ENCODE data around the gene TMEM120A. TPM values are rescaled to one million over a fixed set of nuclear protein-coding genes. Genes with fewer than 3 reads are reported as not detected.

Gene TMEM120A
- total RNA-seq, 2 donors from 2014 or later, result 23.7 to 43.3 TPM

DNA sequence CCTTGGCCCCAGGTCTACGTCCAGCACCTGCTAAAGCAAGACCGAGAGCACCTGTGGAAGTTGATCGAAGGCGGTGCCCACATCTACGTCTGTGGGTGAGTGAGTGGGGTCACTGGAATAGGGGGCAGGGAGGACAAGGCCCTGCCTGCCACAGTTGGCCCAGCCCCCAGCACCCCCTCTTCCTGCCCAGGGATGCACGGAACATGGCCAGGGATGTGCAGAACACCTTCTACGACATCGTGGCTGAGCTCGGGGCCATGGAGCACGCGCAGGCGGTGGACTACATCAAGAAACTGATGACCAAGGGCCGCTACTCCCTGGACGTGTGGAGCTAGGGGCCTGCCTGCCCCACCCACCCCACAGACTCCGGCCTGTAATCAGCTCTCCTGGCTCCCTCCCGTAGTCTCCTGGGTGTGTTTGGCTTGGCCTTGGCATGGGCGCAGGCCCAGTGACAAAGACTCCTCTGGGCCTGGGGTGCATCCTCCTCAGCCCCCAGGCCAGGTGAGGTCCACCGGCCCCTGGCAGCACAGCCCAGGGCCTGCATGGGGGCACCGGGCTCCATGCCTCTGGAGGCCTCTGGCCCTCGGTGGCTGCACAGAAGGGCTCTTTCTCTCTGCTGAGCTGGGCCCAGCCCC is 8.1 kb downstream of the TMEM120A start:
- ATAC-seq (no peak), DNase-seq (ENCODE audit: low spot score in 2 of 2) (no peak)
- Mint-ChIP-seq H3K9me3 (no peaks in the 10 kb centered on the region), H3K27ac (peak overlapping the region in 1 of 2 donors; percentile 68), H3K36me3 (no peaks in the 10 kb centered on the region)

DNA sequence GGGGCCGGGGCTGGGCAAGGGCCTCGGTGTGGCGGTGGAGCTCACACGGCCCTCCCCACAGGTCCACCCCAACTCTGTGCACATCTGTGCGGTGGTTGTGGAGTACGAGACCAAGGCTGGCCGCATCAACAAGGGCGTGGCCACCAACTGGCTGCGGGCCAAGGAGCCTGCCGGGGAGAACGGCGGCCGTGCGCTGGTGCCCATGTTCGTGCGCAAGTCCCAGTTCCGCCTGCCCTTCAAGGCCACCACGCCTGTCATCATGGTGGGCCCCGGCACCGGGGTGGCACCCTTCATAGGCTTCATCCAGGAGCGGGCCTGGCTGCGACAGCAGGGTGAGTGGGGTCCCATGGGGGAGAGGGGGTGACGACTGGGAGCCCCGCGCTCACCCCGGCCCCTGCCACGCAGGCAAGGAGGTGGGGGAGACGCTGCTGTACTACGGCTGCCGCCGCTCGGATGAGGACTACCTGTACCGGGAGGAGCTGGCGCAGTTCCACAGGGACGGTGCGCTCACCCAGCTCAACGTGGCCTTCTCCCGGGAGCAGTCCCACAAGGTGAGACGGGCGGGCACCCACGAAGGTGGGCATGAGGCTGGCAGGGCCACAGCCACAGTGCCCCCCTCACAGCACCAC is 8.8 kb downstream of the TMEM120A start:
- ATAC-seq, result no peak
- H3K27ac Mint-ChIP-seq, result no peak overlapping the region

DNA sequence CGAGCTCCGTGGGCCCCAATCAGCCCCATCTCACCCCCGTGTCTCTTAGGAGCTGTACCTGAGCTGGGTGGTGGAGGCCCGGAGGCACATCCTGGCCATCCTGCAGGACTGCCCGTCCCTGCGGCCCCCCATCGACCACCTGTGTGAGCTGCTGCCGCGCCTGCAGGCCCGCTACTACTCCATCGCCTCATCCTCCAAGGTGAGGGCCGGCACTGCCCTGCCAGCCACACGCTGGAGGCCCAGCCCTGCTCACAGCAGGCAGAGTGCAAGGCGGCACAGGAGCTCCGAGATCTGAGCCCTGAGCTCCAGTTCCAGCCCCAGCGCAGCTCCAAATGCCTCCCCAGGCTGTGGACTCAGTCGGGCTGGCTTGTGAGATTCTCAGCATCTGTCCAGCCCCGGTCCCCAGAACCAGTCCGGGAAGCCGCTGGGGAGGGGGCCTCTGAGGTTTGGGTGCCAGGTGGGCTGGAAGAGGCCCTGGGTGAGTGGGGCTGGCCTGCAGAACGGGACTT is 9.3 kb downstream of the TMEM120A start:
- DNase-seq (ENCODE audit: low spot score in 2 of 2), result no peak
- no peaks in the 10 kb centered on the region for H3K9me3 Mint-ChIP-seq
- ATAC-seq, result no peak
- H3K27ac Mint-ChIP-seq, result no peak overlapping the region
- no peaks in the 10 kb centered on the region for H3K36me3 Mint-ChIP-seq

More for the DNA sequence above, 8.8 kb downstream of the TMEM120A start:
- no peaks in the 10 kb centered on the region for H3K36me3 Mint-ChIP-seq
- no peaks in the 10 kb centered on the region for H3K9me3 Mint-ChIP-seq
- DNase-seq (ENCODE audit: low spot score in 2 of 2), result no peak

DNA sequence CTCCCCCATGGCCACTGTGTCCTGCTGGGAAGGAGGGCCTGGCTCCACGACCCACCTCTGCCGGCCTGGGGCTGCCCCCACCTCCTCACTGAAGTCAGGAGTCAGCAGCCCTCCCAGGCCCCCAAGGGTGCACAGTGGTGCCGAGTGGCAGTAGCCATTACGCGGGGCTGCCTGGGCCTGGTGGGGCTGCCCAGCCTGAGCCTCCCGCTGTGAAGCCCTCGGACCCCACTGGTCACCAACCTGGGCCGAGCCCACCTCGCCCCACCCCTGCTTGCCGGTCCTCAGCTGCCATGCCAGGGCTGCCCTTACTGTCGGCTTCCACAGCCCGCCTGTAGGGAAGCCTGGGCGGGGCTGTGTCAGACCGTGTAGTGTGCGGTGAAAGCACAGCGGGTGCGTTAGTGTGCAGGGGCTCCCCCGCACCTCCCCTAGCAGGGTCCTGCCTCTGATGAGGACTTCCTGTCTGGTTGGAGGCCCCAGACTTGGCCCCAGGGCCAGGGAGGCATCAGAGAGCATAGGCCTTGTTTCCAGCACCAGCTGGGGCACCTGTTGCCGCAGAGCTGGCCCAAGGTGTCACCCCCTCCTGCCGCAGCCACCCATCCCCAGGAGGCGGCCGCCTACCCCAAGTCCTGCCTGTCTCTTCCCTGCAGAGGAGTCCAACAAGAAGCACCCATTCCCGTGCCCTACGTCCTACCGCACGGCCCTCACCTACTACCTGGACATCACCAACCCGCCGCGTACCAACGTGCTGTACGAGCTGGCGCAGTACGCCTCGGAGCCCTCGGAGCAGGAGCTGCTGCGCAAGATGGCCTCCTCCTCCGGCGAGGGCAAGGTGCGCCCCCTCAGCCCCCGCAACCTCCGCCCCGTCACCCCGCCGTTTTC is 10.0 kb downstream of the TMEM120A start:
- ATAC-seq, result no peak
- no peak for DNase-seq (ENCODE audit: low spot score in 2 of 2)
- H3K27ac Mint-ChIP-seq, result no peak overlapping the region
- H3K9me3 Mint-ChIP-seq, result no peaks in the 10 kb centered on the region
- no peaks in the 10 kb centered on the region for H3K36me3 Mint-ChIP-seq

GRCh38 chr7:75983471-75984129 is 10.8 kb downstream of the TMEM120A start:
- DNase-seq (ENCODE audit: low spot score in 2 of 2), result no peak
- H3K9me3 Mint-ChIP-seq, result no peaks in the 10 kb centered on the region

GRCh38 chr7:75982306-75983064 is 11.9 kb downstream of the TMEM120A start:
- H3K9me3 Mint-ChIP-seq, result no peaks in the 10 kb centered on the region
- no peak overlapping the region for H3K27ac Mint-ChIP-seq
- ATAC-seq, result peak in 1 of 2 donors; percentile 8
- DNase-seq (ENCODE audit: low spot score in 2 of 2), result no peak
- H3K36me3 Mint-ChIP-seq, result no peaks in the 10 kb centered on the region

More at GRCh38 chr7:75983471-75984129, 10.8 kb downstream of the TMEM120A start:
- ATAC-seq, result no peak
- Mint-ChIP-seq H3K27ac (no peak overlapping the region), H3K36me3 (no peaks in the 10 kb centered on the region)

- ATAC-seq, result no peak
- H3K9me3 Mint-ChIP-seq, result no peaks in the 10 kb centered on the region
- H3K27ac Mint-ChIP-seq, result peak overlapping the region in 1 of 2 donors; percentile 77
- no peaks in the 10 kb centered on the region for H3K36me3 Mint-ChIP-seq
- DNase-seq (ENCODE audit: low spot score in 2 of 2), result no peak
These were observed 12.7 kb downstream of the TMEM120A start for GRCh38 chr7:75981453-75982305.

DNA sequence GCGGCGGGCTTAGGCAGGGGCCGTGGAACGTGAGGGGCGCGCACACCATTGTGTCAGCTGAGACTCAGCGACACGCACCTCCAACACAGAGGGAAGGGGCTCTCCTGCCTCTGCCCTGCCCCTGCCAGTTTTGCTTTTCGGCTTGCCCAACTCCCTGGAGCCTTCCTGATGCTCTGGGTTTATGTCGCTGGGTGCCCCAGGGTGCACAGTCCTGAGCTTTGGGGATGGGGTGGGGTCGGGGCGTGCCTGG is 13.3 kb downstream of the TMEM120A start:
- no peak for ATAC-seq
- H3K36me3 Mint-ChIP-seq, result no peaks in the 10 kb centered on the region
- H3K9me3 Mint-ChIP-seq, result no peaks in the 10 kb centered on the region
- no peak for DNase-seq (ENCODE audit: low spot score in 2 of 2)
- no peak overlapping the region for H3K27ac Mint-ChIP-seq

DNA sequence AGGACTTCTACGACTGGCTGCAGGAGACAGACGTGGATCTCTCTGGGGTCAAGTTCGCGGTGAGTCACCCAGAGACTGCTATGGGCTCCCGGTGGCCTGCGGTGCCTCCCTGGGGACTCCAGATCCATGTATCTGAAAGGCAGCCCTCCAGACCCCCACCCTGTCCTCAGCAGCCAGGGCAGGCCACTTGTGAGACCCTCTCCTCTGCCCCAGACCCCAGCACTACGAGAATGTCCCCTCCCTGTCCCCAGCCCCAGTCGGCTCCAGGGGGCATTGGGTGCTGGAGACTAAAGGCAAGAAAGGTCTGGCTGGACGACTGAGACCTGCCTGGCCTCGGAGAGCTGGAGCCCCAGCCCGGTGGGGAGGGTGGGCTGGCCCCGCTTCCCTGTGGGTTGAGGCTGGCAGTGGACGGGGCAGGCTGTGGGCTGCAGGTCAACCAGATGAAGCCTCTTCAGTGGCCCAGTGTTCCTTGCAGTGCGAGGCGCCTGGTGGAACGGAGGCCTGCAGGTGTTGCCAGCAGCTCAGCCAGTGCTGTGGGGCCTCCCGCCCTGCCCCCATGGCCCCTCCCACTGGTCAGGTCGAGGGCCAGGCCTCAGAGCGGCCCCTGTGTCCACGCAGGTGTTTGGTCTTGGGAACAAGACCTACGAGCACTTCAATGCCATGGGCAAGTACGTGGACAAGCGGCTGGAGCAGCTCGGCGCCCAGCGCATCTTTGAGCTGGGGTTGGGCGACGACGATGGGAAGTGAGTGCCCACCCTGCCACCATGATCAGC is 13.8 kb downstream of the TMEM120A start:
- DNase-seq (ENCODE audit: low spot score in 2 of 2), result no peak
- Mint-ChIP-seq H3K27ac (no peak overlapping the region), H3K36me3 (no peaks in the 10 kb centered on the region), H3K9me3 (no peaks in the 10 kb centered on the region)
- no peak for ATAC-seq

DNA sequence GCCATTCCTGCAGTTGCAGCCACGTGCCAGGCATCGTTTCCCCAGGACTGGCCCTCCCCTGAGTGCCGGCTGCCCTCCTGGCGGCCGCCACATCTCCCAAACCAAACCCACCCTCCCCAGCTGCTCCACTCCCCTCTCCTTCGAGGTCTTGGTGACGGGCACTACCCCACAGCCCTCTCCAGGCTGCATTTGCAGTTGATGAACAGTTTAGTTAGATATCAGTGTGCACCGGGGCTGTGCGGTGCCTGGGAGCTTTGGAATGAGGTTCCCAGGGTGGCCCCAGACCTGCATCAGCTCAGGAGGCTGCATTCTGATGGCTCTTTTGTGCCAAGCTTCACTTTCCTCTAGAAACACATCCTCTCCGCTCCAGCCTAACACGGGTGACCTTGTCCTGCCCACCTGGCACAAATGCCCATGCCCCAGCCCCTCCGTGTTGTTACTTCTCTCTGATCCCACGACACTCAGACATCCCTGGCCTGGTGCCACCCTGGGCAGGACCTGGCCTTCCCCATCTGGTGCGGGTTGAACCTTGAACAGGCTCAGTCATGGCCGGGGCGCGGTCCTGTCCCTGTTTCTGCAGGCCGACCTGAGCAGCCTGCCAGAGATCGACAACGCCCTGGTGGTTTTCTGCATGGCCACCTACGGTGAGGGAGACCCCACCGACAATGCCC is 14.5 kb downstream of the TMEM120A start:
- H3K9me3 Mint-ChIP-seq, result no peaks in the 10 kb centered on the region
- DNase-seq (ENCODE audit: low spot score in 2 of 2) (no peak), ATAC-seq (no peak)
- H3K36me3 Mint-ChIP-seq, result no peaks in the 10 kb centered on the region
- H3K27ac Mint-ChIP-seq, result no peak overlapping the region

- DNase-seq (ENCODE audit: low spot score in 2 of 2) (no peak), ATAC-seq (no peak)
- no peaks in the 10 kb centered on the region for H3K9me3 Mint-ChIP-seq
- no peaks in the 10 kb centered on the region for H3K36me3 Mint-ChIP-seq
- H3K27ac Mint-ChIP-seq, result no peak overlapping the region
These were observed 16.7 kb downstream of the TMEM120A start for GRCh38 chr7:75977743-75978142.

DNA sequence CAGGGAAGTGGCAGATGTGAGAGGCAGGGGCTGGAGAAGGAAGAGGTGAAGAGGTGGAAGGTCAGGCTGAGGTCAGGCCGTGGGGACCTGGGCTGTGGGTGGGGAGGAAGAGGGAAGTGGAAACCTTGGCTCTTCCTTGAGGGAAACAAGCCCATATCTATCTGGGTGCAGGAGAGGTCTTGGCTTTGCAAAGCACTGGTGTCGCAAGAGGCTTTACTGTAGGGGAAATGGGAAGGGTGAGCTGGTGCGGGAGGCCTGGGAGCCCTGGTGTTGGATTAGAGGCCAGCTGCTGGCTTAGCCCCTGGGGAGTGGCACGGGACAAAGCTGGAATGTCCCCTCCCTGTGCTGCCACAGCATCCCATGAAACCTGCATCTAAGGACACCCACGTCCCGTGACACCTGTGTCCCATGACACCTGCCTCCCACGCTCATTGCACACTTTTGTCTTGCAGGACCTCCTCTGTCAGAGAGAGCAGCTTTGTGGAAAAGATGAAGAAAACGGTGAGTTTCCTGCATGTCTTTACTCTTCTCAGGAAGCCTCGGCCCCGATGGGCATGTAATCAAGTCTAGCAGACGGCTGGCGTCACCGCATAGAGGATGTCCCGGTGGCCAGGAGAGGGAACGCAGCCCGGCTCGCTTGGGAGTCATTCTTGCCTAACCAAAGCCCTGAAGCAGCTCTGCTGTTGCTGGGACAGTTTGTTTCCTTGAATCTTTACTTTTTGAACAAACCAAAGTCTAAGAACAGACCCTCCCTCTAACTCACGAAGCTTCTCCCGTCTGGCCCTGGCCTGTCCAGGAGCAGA is 22.2 kb downstream of the TMEM120A start:
- ATAC-seq (no peak), DNase-seq (ENCODE audit: low spot score in 2 of 2) (no peak)
- H3K27ac Mint-ChIP-seq, result no peak overlapping the region
- no peaks in the 10 kb centered on the region for H3K9me3 Mint-ChIP-seq
- no peaks in the 10 kb centered on the region for H3K36me3 Mint-ChIP-seq

DNA sequence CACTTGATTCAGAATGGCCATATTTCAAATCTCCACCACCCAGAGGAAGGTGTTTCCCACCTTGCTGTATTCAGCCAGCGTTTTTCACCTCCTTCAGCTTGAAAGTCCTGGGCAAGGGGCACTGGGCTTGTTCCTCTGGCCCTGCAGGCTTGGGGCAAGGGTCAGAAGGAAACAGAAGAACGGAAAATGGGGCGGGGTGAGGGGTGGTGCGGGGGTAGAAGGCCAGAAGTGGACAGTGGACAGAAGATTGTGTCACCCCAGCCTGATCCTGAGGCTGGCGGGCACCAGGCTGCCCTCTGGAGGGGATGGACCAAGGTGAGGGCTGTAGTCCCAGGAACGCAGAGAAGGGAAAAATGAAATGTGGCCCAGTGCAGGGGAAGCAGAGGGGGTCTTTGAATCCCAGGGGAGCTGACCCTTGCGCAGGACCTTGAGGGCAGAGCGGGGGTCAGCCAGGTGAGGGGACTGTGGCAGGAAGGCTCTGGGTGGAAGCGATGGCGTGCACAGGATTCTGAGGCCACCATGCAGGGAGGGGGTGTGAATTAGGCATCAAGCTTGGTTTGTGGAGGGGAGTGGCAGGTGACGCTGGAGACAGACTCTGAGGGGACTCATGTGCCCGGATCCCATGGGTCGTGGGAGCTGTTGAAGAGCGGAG is 23.0 kb downstream of the TMEM120A start:
- DNase-seq (ENCODE audit: low spot score in 2 of 2) (no peak), ATAC-seq (no peak)
- Mint-ChIP-seq H3K36me3 (no peaks in the 10 kb centered on the region), H3K27ac (no peak overlapping the region), H3K9me3 (no peaks in the 10 kb centered on the region)
